ENCODE data around the gene PTX3. TPM values are rescaled to one million over a fixed set of nuclear protein-coding genes. Genes with fewer than 3 reads are reported as not detected.

PTX3 gene
- total and polyA plus RNA-seq, 2 of the 13 experiments (the other 11 are each of a cell fraction or from before 2014, with no cell fraction given) = not detected

- TF ChIP-seq ZNF7 (CRISPR knock-in tag; IDR thresholded peaks at IDR 0.05) (no peak), ZKSCAN1 (IDR thresholded peaks at IDR 0.05; ENCODE audit: low read length) (no peak), ZNF281 (CRISPR knock-in tag; IDR thresholded peaks at IDR 0.05; ENCODE audit: borderline replicate concordance) (no peak), ZNF138 (CRISPR knock-in tag; IDR thresholded peaks at IDR 0.05; ENCODE audit: low read depth) (no peak), ATF5 (CRISPR knock-in tag; IDR thresholded peaks at IDR 0.05; ENCODE audit: low read depth) (no peak), ZNF816 (CRISPR knock-in tag; IDR thresholded peaks at IDR 0.05; ENCODE audit: borderline replicate concordance) (no peak), ZNF878 (CRISPR knock-in tag; IDR thresholded peaks at IDR 0.05) (no peak), BRCA1 (CRISPR knock-in tag; IDR thresholded peaks at IDR 0.05) (no peak), ZSCAN22 (CRISPR knock-in tag; IDR thresholded peaks at IDR 0.05) (no peak)
Observed at GRCh38 chr3:157416347-157417087, 20.1 kb upstream of the PTX3 start (continued).

- Histone ChIP-seq H3K4me3 (replicated peaks in 1 of 3; ENCODE audit: insufficient read depth in 1 of 3, low read depth in 2 of 3, low read length in 3 of 3) (no peak overlapping the region), H3K27me3 (ENCODE audit: control insufficient read depth in 1 of 2, insufficient read depth in 2 of 2, low read length in 2 of 2) (no peaks in the 10 kb centered on the region), H3K4me1 (ENCODE audit: insufficient read depth, low read length) (no peaks in the 10 kb centered on the region), H2AFZ (ENCODE audit: low read length) (no peak overlapping the region), H3K36me3 (replicated peaks in 1 of 2; ENCODE audit: control insufficient read depth in 1 of 2, insufficient read depth in 2 of 2, low read length in 2 of 2) (no peaks in the 10 kb centered on the region), H3K9ac (ENCODE audit: insufficient read depth, low read depth, low read length) (no peak overlapping the region), H3K79me2 (ENCODE audit: insufficient read depth, low read length) (no peaks in the 10 kb centered on the region), H4K20me1 (ENCODE audit: insufficient read depth, low read length) (no peaks in the 10 kb centered on the region), H3K9me3 (ENCODE audit: low read length) (no peaks in the 10 kb centered on the region), H3K4me2 (ENCODE audit: low read depth, low read length) (no peak overlapping the region), H3K27ac (ENCODE audit: extremely low read length, insufficient read depth, low read length) (no peak overlapping the region)
- DNase-seq (ENCODE audit: low spot score) = no peak
- FAIRE-seq = no peak
- no TSS peak for BruUV-seq (replicated peaks)
- no peak for ATAC-seq
- ChIA-PET CTCF (ENCODE audit: low intra/inter-chr PET ratio, low total read pairs) (no interaction called here), POLR2A (no interaction called here)
- in situ Hi-C loops (cut with HindIII; ENCODE audit: extremely low pct_ligation_motif_present, low pct_unique_long_range_greater_than_20kb) (no loop called here), intact Hi-C loops (cut with micrococcal nuclease; ENCODE audit: unreplicated experiment) (no loop called here)
- 4% methylated on average over 2 of the region's 2 CpGs for WGBS (ENCODE audit: low lambda C conversion rate)
- TF ChIP-seq ZFP91 (CRISPR knock-in tag; IDR thresholded peaks at IDR 0.05; ENCODE audit: borderline replicate concordance) = no peak
- TF ChIP-seq HDAC2 (CRISPR knock-in tag; IDR thresholded peaks at IDR 0.05) = no peak
- no peak for TF ChIP-seq ZMAT3 (CRISPR knock-in tag; conservative IDR thresholded peaks at IDR 0.05)
- no peak for TF ChIP-seq RBM39 (IDR thresholded peaks at IDR 0.05; ENCODE audit: low read depth, low read length, poor library complexity, severe bottlenecking)
- no peak for TF ChIP-seq ZMAT5 (CRISPR knock-in tag; IDR thresholded peaks at IDR 0.05; ENCODE audit: borderline replicate concordance, low read depth)
- TF ChIP-seq ZNF75D (CRISPR knock-in tag; IDR thresholded peaks at IDR 0.05; ENCODE audit: borderline replicate concordance) = no peak
- no peak for TF ChIP-seq YEATS4 (CRISPR knock-in tag; IDR thresholded peaks at IDR 0.05; ENCODE audit: borderline replicate concordance)
- TF ChIP-seq HOXA3 (CRISPR knock-in tag; IDR thresholded peaks at IDR 0.05) = no peak
- TF ChIP-seq ZNF329 (CRISPR knock-in tag; IDR thresholded peaks at IDR 0.05; ENCODE audit: low read depth) = no peak
- TF ChIP-seq KMT2B (CRISPR knock-in tag; IDR thresholded peaks at IDR 0.05) = no peak
Observed at GRCh38 chr3:157417247-157417646, 19.4 kb upstream of the PTX3 start.
